H1 (cell line): ENCODE measurements around the gene PILRB. TPM values are rescaled to one million over a fixed set of nuclear protein-coding genes. Genes with fewer than 3 reads are reported as not detected.

Experiments
- BCL11A ChIP-seq, 2 experiments: IDR thresholded peaks; one replicate each; pipeline ENCODE4 v1.6.1; 2011; ENCODE audit warnings: low read depth in 2 of 2, low read length in 2 of 2, mild to moderate bottlenecking in 2 of 2
- CBX5 ChIP-seq: fragments of 300-800, 300-1000 bp; sonication (generic); IDR thresholded peaks from 2 replicates; pipeline ENCODE4 v1.7.1; 2016; ENCODE audit warnings: antibody characterized with exemption, low read length, low read depth
- CHD2 ChIP-seq: IDR thresholded peaks from 2 replicates; pipeline ENCODE4 v1.6.1; 2012; ENCODE audit warnings: low read length, improper control_type of control experiment
- CREB1 ChIP-seq: IDR thresholded peaks from 2 replicates; pipeline ENCODE4 v1.6.1; 2012; ENCODE audit warnings: inconsistent platforms
- GTF2F1 ChIP-seq: IDR thresholded peaks from 2 replicates; pipeline ENCODE4 v1.6.1; 2012; ENCODE audit warnings: low read depth, low read length, improper control_type of control experiment, borderline replicate concordance
- JUND ChIP-seq: IDR thresholded peaks from 2 replicates; pipeline ENCODE4 v1.6.1; 2011; ENCODE audit warnings: mild to moderate bottlenecking, improper control_type of control experiment, low read length
- KDM5A ChIP-seq: fragments of 200-600 bp; IDR thresholded peaks from 2 replicates; pipeline ENCODE4 v1.7.1; 2012; ENCODE audit warnings: mild to moderate bottlenecking, low read length, inconsistent platforms, mixed read lengths
- POLR2AphosphoS5 ChIP-seq: IDR thresholded peaks from 2 replicates; pipeline ENCODE4 v1.6.1; 2011; ENCODE audit warnings: low read depth, low read length
- SP4 ChIP-seq: IDR thresholded peaks from 2 replicates; pipeline ENCODE4 v1.6.1; 2012; ENCODE audit warnings: low read length, inconsistent platforms
- polyA plus RNA-seq, 7 experiments: library from polyadenylated mRNA; depleted of rRNA in 3 of 7; stranded (reverse) in 5 of 7; unstranded in 2 of 7; fragments of >200 nt in 5 of 7; fragments of 200-250 nt in 2 of 7; gene quantifications; 1 replicate in 5 of 7; 2 replicates in 1 of 7; 4 replicates in 1 of 7; pipeline versions ENCODE4 v1.2.1 to v1.2.3, GENCODE V29; 2011 to 2013; ENCODE audit warnings: missing spikeins in 2 of 7, mixed read lengths in 2 of 7
- total RNA-seq: library from RNA; stranded (reverse); fragmentation: NEBNext Ultra II Directional; extraction: Animal tissue kit (Norgen Biotek cat#: 25700); gene quantifications from 2 replicates; pipeline ENCODE4 v1.2.1, GENCODE V29; 2021
- TF ChIP-seq, protein P1 (sequence below): fragments of 300-600 bp; sonication (generic); IDR thresholded peaks from 2 replicates; pipeline ENCODE4 v1.7.1; 2012; ENCODE audit warnings: low read length, moderate library complexity, mild to moderate bottlenecking, inconsistent platforms; ENCODE audit not compliant: insufficient replicate concordance

Gene PILRB
- total and polyA plus RNA-seq, 2 of the 8 experiments (the other 6 are each of a cell fraction or from before 2014, with no cell fraction given): 32.2 to 49.9 TPM

DNA sequence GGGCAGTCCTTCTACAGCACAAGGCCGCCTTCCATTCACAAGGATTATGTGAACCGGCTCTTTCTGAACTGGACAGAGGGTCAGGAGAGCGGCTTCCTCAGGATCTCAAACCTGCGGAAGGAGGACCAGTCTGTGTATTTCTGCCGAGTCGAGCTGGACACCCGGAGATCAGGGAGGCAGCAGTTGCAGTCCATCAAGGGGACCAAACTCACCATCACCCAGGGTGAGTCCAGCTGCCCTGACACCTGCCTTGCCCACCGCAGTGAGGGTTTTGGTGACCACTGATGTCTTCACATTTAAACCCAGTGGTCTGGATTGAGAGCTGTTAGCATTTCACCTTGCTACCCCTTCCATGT lies 918 bp downstream of the PILRB start (continued):
- TF ChIP-seq, protein P1, sequence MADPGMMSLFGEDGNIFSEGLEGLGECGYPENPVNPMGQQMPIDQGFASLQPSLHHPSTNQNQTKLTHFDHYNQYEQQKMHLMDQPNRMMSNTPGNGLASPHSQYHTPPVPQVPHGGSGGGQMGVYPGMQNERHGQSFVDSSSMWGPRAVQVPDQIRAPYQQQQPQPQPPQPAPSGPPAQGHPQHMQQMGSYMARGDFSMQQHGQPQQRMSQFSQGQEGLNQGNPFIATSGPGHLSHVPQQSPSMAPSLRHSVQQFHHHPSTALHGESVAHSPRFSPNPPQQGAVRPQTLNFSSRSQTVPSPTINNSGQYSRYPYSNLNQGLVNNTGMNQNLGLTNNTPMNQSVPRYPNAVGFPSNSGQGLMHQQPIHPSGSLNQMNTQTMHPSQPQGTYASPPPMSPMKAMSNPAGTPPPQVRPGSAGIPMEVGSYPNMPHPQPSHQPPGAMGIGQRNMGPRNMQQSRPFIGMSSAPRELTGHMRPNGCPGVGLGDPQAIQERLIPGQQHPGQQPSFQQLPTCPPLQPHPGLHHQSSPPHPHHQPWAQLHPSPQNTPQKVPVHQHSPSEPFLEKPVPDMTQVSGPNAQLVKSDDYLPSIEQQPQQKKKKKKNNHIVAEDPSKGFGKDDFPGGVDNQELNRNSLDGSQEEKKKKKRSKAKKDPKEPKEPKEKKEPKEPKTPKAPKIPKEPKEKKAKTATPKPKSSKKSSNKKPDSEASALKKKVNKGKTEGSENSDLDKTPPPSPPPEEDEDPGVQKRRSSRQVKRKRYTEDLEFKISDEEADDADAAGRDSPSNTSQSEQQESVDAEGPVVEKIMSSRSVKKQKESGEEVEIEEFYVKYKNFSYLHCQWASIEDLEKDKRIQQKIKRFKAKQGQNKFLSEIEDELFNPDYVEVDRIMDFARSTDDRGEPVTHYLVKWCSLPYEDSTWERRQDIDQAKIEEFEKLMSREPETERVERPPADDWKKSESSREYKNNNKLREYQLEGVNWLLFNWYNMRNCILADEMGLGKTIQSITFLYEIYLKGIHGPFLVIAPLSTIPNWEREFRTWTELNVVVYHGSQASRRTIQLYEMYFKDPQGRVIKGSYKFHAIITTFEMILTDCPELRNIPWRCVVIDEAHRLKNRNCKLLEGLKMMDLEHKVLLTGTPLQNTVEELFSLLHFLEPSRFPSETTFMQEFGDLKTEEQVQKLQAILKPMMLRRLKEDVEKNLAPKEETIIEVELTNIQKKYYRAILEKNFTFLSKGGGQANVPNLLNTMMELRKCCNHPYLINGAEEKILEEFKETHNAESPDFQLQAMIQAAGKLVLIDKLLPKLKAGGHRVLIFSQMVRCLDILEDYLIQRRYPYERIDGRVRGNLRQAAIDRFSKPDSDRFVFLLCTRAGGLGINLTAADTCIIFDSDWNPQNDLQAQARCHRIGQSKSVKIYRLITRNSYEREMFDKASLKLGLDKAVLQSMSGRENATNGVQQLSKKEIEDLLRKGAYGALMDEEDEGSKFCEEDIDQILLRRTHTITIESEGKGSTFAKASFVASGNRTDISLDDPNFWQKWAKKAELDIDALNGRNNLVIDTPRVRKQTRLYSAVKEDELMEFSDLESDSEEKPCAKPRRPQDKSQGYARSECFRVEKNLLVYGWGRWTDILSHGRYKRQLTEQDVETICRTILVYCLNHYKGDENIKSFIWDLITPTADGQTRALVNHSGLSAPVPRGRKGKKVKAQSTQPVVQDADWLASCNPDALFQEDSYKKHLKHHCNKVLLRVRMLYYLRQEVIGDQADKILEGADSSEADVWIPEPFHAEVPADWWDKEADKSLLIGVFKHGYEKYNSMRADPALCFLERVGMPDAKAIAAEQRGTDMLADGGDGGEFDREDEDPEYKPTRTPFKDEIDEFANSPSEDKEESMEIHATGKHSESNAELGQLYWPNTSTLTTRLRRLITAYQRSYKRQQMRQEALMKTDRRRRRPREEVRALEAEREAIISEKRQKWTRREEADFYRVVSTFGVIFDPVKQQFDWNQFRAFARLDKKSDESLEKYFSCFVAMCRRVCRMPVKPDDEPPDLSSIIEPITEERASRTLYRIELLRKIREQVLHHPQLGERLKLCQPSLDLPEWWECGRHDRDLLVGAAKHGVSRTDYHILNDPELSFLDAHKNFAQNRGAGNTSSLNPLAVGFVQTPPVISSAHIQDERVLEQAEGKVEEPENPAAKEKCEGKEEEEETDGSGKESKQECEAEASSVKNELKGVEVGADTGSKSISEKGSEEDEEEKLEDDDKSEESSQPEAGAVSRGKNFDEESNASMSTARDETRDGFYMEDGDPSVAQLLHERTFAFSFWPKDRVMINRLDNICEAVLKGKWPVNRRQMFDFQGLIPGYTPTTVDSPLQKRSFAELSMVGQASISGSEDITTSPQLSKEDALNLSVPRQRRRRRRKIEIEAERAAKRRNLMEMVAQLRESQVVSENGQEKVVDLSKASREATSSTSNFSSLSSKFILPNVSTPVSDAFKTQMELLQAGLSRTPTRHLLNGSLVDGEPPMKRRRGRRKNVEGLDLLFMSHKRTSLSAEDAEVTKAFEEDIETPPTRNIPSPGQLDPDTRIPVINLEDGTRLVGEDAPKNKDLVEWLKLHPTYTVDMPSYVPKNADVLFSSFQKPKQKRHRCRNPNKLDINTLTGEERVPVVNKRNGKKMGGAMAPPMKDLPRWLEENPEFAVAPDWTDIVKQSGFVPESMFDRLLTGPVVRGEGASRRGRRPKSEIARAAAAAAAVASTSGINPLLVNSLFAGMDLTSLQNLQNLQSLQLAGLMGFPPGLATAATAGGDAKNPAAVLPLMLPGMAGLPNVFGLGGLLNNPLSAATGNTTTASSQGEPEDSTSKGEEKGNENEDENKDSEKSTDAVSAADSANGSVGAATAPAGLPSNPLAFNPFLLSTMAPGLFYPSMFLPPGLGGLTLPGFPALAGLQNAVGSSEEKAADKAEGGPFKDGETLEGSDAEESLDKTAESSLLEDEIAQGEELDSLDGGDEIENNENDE: no peak
- TF ChIP-seq JUND (no peak), POLR2AphosphoS5 (no peak; the same call in 1 of the 2 replicates), BCL11A (IDR thresholded peaks at IDR 0.05; ENCODE audit: low read depth in 2 of 2, low read length in 2 of 2) (no peak), CBX5 (no peak), CREB1 (no peak), KDM5A (no peak), CHD2 (no peak), SP4 (no peak), GTF2F1 (no peak)
